GM06990 (cell line): ENCODE data around the gene SLC30A5.

ENCODE experiments used
- DNase-seq: peaks from one replicate; pipeline ENCODE4 v3.0.0-alpha.2; 2011; ENCODE audit not compliant: insufficient read length; ENCODE audit errors: extremely low read depth
- H3K27me3 ChIP-seq: replicated peaks from 2 replicates; pipeline ENCODE4 v1.6.0; 2011; ENCODE audit warnings: low read length; ENCODE audit not compliant: control insufficient read depth, insufficient read depth
- H3K36me3 ChIP-seq: 2 replicates; pipeline ENCODE4 v1.5.1; 2011; ENCODE audit warnings: low read length; ENCODE audit not compliant: control insufficient read depth, insufficient read depth
- H3K4me3 ChIP-seq: replicated peaks from 2 replicates; pipeline ENCODE4 v1.5.1; 2011; ENCODE audit warnings: low read depth, mild to moderate bottlenecking, control low read depth, low read length
- TF ChIP-seq, protein P1 (sequence below): IDR thresholded peaks from 2 replicates; pipeline ENCODE4 v1.5.1; 2011; ENCODE audit warnings: low read length, control low read depth, mild to moderate bottlenecking, inconsistent platforms; ENCODE audit not compliant: insufficient read depth, poor library complexity, severe bottlenecking

Gene SLC30A5

DNA sequence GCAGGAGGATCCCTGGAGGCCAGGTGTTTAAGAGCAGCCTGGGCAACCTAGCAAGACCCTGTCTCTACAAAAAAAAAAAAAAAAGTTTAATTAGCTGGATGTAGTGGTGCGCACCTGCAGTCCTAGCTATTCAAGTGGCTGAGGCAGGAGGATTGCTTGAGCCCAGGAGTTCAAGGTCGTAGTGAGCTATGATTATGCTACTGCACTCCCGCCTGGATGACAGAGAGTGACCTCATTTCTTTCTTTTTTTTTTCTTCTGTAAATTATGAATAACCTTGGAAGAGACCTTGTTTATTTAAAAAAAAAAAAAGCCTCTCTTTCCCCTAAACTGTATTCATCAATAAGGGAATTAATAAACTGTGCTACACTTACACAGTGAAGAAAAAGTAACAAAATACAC lies 43.6 kb upstream of the SLC30A5 start:
- TF ChIP-seq, protein P1, sequence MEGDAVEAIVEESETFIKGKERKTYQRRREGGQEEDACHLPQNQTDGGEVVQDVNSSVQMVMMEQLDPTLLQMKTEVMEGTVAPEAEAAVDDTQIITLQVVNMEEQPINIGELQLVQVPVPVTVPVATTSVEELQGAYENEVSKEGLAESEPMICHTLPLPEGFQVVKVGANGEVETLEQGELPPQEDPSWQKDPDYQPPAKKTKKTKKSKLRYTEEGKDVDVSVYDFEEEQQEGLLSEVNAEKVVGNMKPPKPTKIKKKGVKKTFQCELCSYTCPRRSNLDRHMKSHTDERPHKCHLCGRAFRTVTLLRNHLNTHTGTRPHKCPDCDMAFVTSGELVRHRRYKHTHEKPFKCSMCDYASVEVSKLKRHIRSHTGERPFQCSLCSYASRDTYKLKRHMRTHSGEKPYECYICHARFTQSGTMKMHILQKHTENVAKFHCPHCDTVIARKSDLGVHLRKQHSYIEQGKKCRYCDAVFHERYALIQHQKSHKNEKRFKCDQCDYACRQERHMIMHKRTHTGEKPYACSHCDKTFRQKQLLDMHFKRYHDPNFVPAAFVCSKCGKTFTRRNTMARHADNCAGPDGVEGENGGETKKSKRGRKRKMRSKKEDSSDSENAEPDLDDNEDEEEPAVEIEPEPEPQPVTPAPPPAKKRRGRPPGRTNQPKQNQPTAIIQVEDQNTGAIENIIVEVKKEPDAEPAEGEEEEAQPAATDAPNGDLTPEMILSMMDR: no peak
- H3K36me3 ChIP-seq: no peaks in the 10 kb centered on the region
- no peak for DNase-seq
- no peak overlapping the region for H3K4me3 ChIP-seq
- H3K27me3 ChIP-seq: no peaks in the 10 kb centered on the region

DNA sequence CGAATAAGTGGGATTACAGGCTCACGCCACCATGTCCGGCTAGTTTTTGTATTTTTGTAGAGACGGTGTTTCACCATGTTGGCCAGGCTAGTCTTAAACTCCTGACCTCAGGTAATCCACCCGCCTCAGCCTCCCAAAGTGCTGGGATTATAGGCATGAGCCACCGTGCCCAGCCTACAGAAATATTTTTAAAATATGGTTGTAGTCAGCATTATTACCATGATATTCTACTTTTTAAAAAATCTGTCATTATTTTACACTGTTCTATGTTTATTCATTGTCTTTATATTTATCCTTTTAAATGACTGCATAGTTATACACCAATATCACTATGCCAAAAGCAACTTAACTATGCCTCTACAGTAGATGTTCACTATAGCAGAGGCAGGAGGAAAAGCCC lies 41.6 kb upstream of the SLC30A5 start:
- H3K4me3 ChIP-seq: no peak overlapping the region
- no peak for DNase-seq
- no peaks in the 10 kb centered on the region for H3K27me3 ChIP-seq
- TF ChIP-seq, protein P1: no peak
- H3K36me3 ChIP-seq: no peaks in the 10 kb centered on the region

DNA sequence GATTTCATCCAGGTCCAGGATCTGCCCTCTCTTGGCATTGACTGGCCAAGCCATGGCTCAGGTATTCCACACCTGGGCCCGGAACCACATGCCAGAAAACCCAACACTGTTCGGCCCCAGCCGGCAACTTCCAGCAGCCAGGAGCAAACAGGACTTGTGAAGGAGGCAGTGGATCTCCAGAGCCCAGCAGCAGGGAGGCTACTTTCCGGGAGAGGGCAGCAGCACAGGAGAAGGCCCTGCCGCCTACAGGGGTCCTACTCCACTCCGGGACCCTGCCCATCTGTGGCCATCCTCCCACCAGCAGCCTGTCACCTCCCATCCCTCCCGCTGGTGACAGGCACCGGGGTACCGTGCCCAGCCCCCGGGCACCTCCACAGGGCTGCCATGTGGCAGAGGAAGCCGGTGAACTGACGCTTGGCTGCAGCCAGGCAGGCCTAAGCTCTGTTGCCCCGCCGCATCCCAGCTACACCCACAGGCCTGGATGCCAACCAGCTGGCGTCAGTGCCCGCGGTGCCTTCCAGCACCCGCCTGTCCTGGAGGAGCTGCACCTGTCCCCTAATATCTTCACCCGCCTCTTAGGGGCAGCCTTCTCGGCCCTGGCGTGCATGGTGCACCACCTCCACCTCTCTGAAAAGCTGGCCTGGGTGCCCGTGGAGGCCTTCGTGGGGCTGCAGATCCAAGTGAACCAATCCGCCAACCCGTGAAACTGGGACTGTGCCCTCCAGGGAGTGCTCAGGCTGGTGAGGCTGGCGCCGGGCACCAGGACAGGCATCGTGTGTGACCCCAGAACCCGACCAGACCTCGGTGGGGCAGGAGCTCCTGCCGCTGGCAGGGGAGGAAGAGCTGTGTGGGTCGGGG lies 18.9 kb upstream of the SLC30A5 start:
- Histone ChIP-seq H3K4me3 (no peak overlapping the region), H3K36me3 (no peaks in the 10 kb centered on the region), H3K27me3 (no peaks in the 10 kb centered on the region)
- peak; percentile 9 for DNase-seq
- TF ChIP-seq, protein P1: no peak

DNA sequence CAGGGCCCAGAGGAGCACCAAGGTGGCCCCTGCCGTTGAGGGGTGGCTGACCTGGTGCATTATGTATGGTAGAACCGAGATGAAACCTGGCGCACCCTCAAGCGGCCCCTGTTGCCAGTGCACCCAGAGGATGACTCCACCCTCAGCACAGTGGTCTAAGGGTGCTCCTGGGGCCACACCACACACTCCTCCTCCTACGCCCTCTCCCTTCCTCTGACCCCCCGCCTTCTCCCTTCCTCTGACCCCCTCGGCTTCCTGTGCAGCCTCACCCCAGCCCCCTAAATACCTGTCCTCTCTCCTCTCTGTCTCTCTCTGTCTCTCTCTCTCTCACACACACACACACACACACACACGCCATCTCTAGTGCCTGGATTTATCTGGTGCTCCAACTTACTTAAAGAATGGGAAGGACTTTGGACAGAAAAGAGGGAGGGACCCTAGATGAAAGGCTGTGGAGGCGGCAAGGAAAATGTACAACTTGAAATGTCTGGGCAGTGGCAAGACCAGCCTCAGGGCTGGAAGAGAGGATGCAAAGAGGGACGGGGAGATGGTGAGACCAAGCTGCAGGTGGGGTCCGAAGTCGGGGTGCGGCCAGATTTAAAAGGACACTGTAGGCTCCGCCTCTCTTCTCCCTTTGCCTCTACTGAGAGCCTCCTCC lies 18.2 kb upstream of the SLC30A5 start:
- no peak overlapping the region for H3K4me3 ChIP-seq
- no peaks in the 10 kb centered on the region for H3K27me3 ChIP-seq
- DNase-seq: no peak
- H3K36me3 ChIP-seq: no peaks in the 10 kb centered on the region
- TF ChIP-seq, protein P1: no peak

DNA sequence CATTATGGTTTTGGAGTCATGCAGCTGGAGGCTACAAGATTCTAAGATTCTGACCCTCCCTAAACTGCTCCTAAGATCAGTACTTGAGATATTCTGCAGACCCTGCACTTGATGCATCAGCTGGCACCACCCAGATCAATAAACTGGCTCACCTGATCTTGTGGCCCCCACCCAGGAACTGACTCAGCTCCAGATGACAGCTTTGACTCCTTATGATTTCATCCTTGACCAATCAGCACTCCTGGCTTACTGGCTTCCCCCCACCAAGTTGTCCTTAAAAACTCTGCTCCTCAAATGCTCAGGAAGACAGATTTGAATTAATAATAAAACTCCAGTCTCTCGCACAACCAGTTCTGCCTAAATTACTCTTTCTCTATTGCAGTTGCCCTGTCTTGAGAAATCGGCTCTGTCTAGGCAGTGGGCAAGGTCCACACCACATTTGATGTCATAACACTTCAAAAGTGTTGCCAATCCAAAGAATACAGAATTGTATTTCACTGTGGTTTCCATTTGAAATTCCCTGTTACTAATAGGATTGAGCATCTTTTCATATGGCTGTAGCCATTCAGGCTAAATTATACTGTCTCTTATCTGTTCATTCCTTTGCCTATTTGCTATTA lies 14.8 kb upstream of the SLC30A5 start:
- Histone ChIP-seq H3K36me3 (no peaks in the 10 kb centered on the region), H3K4me3 (no peak overlapping the region), H3K27me3 (no peaks in the 10 kb centered on the region)
- no peak for DNase-seq
- TF ChIP-seq, protein P1: no peak
